ENCODE data around the gene TAF1. TPM values are rescaled to one million over a fixed set of nuclear protein-coding genes. Genes with fewer than 3 reads are reported as not detected.
"Not testable (repeated sequence)": the region's sequence is repeated elsewhere in the genome, so short reads cannot be mapped to it uniquely, and the experiment has no call there.

TAF1 gene
- total RNA-seq, 4 donors from 2014 or later = 34.3 to 59.4 (median 41.4) TPM

- peaks cover 0 to 18% (median 2%) of the 10 kb centered on the region in 4 donors for H3K9me3 ChIP-seq
- H3K36me3 ChIP-seq = no peaks in the 10 kb centered on the region
- H3K4me3 ChIP-seq = no peak overlapping the region
- peaks cover 0 to 12% (median 6%) of the 10 kb centered on the region in 4 donors for H3K4me1 ChIP-seq
- TF ChIP-seq CTCF (IDR thresholded peaks at IDR 0.05) = no peak
- TF ChIP-seq POLR2AphosphoS5 (IDR thresholded peaks at IDR 0.05) = no peak
- no peak for TF ChIP-seq EP300 (IDR thresholded peaks at IDR 0.05)
- no peak overlapping the region for H3K27ac ChIP-seq (replicated peaks in 1 of 4)
- DNase-seq (ENCODE audit: extremely low spot score) = no peak
- no peaks in the 10 kb centered on the region for H3K27me3 ChIP-seq
- WGBS = 88% methylated on average over 3 of the region's 3 CpGs
- intact Hi-C loops (cut with DNase I) = no loop called here
These were observed 39.8 kb upstream of the TAF1 start for GRCh38 chrX:71326394-71326793.

DNA sequence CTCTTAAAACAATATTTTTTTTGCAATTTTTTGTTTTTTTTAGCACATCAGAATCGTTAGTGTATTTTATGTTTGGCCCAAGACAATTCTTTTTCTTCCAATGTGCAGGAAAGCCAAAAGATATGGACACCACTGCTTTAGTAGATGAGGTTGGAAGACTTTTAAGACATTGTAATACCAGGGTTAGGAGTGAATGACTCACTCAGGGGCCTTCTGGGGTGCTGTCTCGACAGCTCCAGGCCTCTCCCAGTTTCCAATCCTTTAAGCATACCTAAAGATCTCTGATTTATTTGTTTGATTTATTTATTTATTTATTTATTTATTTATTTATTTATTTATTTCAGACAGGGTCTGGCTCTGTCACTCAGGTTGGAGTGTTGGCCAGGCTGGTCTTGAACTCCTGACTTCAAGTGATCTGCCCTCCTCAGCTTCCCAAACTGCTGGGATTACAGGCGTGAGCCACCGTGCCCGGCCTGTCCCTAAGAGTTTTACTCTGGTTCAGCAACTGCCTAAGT, 16.9 kb upstream of the TAF1 start:
- H3K27ac ChIP-seq (replicated peaks in 1 of 4); H3K4me1 ChIP-seq; H3K4me3 ChIP-seq; H3K36me3 ChIP-seq; intact Hi-C loops (cut with DNase I); DNase-seq (ENCODE audit: extremely low spot score); H3K27me3 ChIP-seq; H3K9me3 ChIP-seq: not testable (repeated sequence)
- WGBS = 52% methylated on average over 2 of the region's 5 CpGs

GRCh38 chrX:71349867-71350266, 16.3 kb upstream of the TAF1 start:
- 20% methylated on average over 1 of the region's 6 CpGs for WGBS
- intact Hi-C loops (cut with DNase I); H3K4me1 ChIP-seq; H3K9me3 ChIP-seq; H3K36me3 ChIP-seq; DNase-seq (ENCODE audit: extremely low spot score); H3K27ac ChIP-seq (replicated peaks in 1 of 4); H3K4me3 ChIP-seq; H3K27me3 ChIP-seq: not testable (repeated sequence)
- peak in 1 of 3 experiments; percentile 5 for TF ChIP-seq CTCF (IDR thresholded peaks at IDR 0.05)

GRCh38 chrX:71352439-71352838, 13.7 kb upstream of the TAF1 start:
- DNase-seq (ENCODE audit: extremely low spot score); H3K36me3 ChIP-seq; H3K4me3 ChIP-seq; H3K4me1 ChIP-seq; intact Hi-C loops (cut with DNase I); H3K27ac ChIP-seq (replicated peaks in 1 of 4); H3K27me3 ChIP-seq; H3K9me3 ChIP-seq: not testable (repeated sequence)
- WGBS = 85% methylated on average over 4 of the region's 5 CpGs

GRCh38 chrX:71364221-71364620, 1.9 kb upstream of the TAF1 start:
- intact Hi-C loops (cut with DNase I) = loop anchor here (10.0 kb wide), 2 partner anchors 109 to 189 kb away; partner anchors contain the start of gene ZMYM3
- peaks cover 0 to 3% (median 0%) of the 10 kb centered on the region in 4 donors for H3K36me3 ChIP-seq
- no peak for DNase-seq (ENCODE audit: extremely low spot score)
- H3K27me3 ChIP-seq = no peaks in the 10 kb centered on the region
- no peaks in the 10 kb centered on the region for H3K9me3 ChIP-seq
- TF ChIP-seq POLR2AphosphoS5 (IDR thresholded peaks at IDR 0.05) (no peak), EP300 (IDR thresholded peaks at IDR 0.05) (no peak), POLR2A (IDR thresholded peaks at IDR 0.05; ENCODE audit: low read depth) (no peak), CTCF (IDR thresholded peaks at IDR 0.05) (no peak)
- peaks cover 0 to 26% (median 14%) of the 10 kb centered on the region in 4 donors for H3K4me1 ChIP-seq
- H3K4me3 ChIP-seq = no peak overlapping the region
- WGBS = 98% methylated on average over 12 of the region's 14 CpGs
- H3K27ac ChIP-seq (replicated peaks in 1 of 4) = no peak overlapping the region

DNA sequence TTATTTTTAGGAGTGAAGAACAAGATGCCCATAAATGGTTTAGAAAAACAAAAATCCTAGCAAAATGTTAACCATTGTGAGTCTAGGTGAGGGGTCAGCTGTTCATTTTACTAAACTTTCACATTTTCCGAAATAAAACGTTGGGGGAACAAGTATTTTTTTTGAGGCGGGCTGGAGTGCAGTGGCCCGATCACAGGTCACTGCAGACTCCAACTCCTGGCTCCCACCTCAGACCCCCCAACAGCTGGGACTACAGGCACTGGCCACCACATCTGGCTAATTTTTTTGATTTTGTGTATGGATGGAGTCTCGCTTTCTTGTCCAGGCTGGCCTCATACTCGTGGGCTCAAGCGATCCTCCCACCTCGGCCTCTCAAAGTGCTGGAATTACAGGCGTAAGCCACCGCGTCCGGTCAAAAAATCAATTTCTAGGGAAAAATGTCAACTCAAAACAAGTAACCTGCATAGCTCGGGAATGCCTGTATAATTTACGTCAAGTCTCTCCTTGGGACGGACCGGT, 742 bp upstream of the TAF1 start:
- peaks cover 0 to 27% (median 14%) of the 10 kb centered on the region in 4 donors for H3K4me1 ChIP-seq
- peak overlapping the region; percentile 61 to 78 (median 68) for H3K4me3 ChIP-seq
- H3K27me3 ChIP-seq = no peaks in the 10 kb centered on the region
- peaks cover 0 to 10% (median 7%) of the 10 kb centered on the region in 4 donors for H3K36me3 ChIP-seq
- WGBS = 40% methylated on average over 16 of the region's 16 CpGs
- no peak for DNase-seq (ENCODE audit: extremely low spot score)
- no peaks in the 10 kb centered on the region for H3K9me3 ChIP-seq
- H3K27ac ChIP-seq (replicated peaks in 1 of 4) = peak overlapping the region; percentile 81 to 94 (median 88)
- TF ChIP-seq POLR2AphosphoS5 (IDR thresholded peaks at IDR 0.05) (no peak), CTCF (IDR thresholded peaks at IDR 0.05) (no peak), EP300 (IDR thresholded peaks at IDR 0.05) (no peak), POLR2A (IDR thresholded peaks at IDR 0.05; ENCODE audit: low read depth) (no peak)
- intact Hi-C loops (cut with DNase I) = loop anchor here (10.0 kb wide), 2 partner anchors 111 to 191 kb away; partner anchors contain the start of gene ZMYM3
